ENCODE data around the gene SCFD2.

DNA sequence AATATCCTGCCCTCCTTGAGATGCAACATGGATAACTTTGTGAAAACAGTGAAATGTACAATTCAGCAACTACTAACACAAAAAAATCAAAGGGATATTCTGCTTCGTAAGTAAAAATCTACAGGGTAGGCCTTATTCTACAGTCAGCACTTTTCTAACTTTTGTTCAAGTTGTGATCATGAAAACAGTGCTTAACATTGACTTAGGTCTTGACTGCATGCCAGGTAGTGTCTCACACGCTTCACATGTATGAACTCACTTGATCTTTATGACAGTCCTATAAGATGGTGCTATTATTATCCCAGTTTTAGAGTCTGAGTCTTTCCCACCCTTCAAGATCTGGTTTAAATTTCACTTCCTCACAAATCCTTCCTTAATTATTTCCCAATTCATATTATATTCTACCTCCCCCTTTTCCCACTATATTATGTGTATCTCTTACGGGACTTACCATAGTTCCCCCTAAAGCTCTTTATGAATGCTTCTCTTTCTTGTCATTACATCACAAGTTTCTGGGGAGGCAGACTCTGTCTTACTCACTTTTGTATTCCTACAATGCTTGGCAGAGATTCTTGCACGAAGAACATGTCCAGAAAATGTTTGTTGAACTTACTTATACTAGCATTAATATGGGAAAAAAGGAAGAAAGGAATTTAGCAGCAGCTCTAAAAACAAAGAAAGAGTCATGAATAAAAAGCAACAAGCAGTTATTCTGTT is 179.8 kb downstream of the SCFD2 start:
- TF ChIP-seq, protein P1, sequence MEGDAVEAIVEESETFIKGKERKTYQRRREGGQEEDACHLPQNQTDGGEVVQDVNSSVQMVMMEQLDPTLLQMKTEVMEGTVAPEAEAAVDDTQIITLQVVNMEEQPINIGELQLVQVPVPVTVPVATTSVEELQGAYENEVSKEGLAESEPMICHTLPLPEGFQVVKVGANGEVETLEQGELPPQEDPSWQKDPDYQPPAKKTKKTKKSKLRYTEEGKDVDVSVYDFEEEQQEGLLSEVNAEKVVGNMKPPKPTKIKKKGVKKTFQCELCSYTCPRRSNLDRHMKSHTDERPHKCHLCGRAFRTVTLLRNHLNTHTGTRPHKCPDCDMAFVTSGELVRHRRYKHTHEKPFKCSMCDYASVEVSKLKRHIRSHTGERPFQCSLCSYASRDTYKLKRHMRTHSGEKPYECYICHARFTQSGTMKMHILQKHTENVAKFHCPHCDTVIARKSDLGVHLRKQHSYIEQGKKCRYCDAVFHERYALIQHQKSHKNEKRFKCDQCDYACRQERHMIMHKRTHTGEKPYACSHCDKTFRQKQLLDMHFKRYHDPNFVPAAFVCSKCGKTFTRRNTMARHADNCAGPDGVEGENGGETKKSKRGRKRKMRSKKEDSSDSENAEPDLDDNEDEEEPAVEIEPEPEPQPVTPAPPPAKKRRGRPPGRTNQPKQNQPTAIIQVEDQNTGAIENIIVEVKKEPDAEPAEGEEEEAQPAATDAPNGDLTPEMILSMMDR (IDR thresholded peaks at IDR 0.05), result no peak
- no peak for TF ChIP-seq EP300 (IDR thresholded peaks at IDR 0.05)
- TF ChIP-seq POLR2AphosphoS5 (IDR thresholded peaks at IDR 0.05), result no peak

All from sigmoid colon (tissue), 4 donors.